Osteoblast (primary cell): Measurements from ENCODE around the gene FGD5. TPM values are rescaled to one million over a fixed set of nuclear protein-coding genes. Genes with fewer than 3 reads are reported as not detected.

ENCODE experiments used
- DNase-seq: peaks from one replicate; pipeline ENCODE4 v3.0.0; 2011; ENCODE audit warnings: low spot score, mixed read lengths; ENCODE audit not compliant: insufficient read length; ENCODE audit errors: missing footprints
- H2AFZ ChIP-seq: 2 replicates; pipeline ENCODE4 v1.6.0; 2011; ENCODE audit warnings: mild to moderate bottlenecking, low read length
- H3K27ac ChIP-seq: 2 replicates; pipeline ENCODE4 v1.5.1; 2011; ENCODE audit warnings: mild to moderate bottlenecking, low read depth, low read length, moderate library complexity
- H3K27me3 ChIP-seq: 2 replicates; pipeline ENCODE4 v1.6.0; 2012; ENCODE audit warnings: mild to moderate bottlenecking, control low read depth, inconsistent platforms, low read length, moderate library complexity; ENCODE audit not compliant: insufficient read depth
- H3K36me3 ChIP-seq: 2 replicates; pipeline ENCODE4 v1.5.1; 2011; ENCODE audit warnings: mild to moderate bottlenecking, low read length, control low read depth, moderate library complexity; ENCODE audit not compliant: insufficient read depth
- H3K4me1 ChIP-seq: 2 replicates; pipeline ENCODE4 v1.5.1; 2011; ENCODE audit warnings: mild to moderate bottlenecking, low read length, control low read depth, moderate library complexity; ENCODE audit not compliant: insufficient read depth
- H3K4me2 ChIP-seq: 2 replicates; pipeline ENCODE4 v1.6.0; 2011; ENCODE audit warnings: mild to moderate bottlenecking, low read length; ENCODE audit not compliant: insufficient read depth
- H3K4me3 ChIP-seq: fragments of 200-600 bp; sonication (generic); 3 replicates; pipeline ENCODE4 v1.5.1; 2012; ENCODE audit warnings: mild to moderate bottlenecking, low read length, inconsistent platforms; ENCODE audit not compliant: insufficient read depth
- H3K79me2 ChIP-seq: 2 replicates; pipeline ENCODE4 v1.6.0; 2012; ENCODE audit warnings: mild to moderate bottlenecking, low read length, control low read depth, inconsistent platforms; ENCODE audit not compliant: insufficient read depth
- H3K9me3 ChIP-seq: 2 replicates; pipeline ENCODE4 v1.5.1; 2011; ENCODE audit warnings: low read depth, low read length, control low read depth
- H4K20me1 ChIP-seq: 2 replicates; pipeline ENCODE4 v1.6.0; 2012; ENCODE audit warnings: mild to moderate bottlenecking, low read length, control low read depth; ENCODE audit not compliant: insufficient read depth
- CTCF ChIP-seq: IDR thresholded peaks from 2 replicates; pipeline ENCODE4 v1.5.1; 2011; ENCODE audit warnings: mild to moderate bottlenecking, low read depth, low read length, moderate library complexity; ENCODE audit errors: extremely low read depth
- total RNA-seq: library from RNA; depleted of rRNA; stranded (reverse); fragments of >200 nt; gene quantifications from 2 replicates; pipeline ENCODE4 v1.2.3, GENCODE V29; 2012

FGD5 gene
- total RNA-seq, 1 donor, result under 0.01 TPM

- H3K4me2 ChIP-seq, result no peak overlapping the region
- H2AFZ ChIP-seq, result no peak overlapping the region
- no peak for TF ChIP-seq CTCF
- no peak overlapping the region for H3K27ac ChIP-seq
- H3K4me1 ChIP-seq, result no peaks in the 10 kb centered on the region
- no peak overlapping the region for H3K4me3 ChIP-seq
- no peaks in the 10 kb centered on the region for H3K36me3 ChIP-seq
- no peaks in the 10 kb centered on the region for H3K79me2 ChIP-seq
- DNase-seq, result no peak
- no peaks in the 10 kb centered on the region for H3K27me3 ChIP-seq
- no peaks in the 10 kb centered on the region for H3K9me3 ChIP-seq
- H4K20me1 ChIP-seq, result no peaks in the 10 kb centered on the region
Observed at GRCh38 chr3:14915636-14916222, 97.0 kb downstream of the FGD5 start.

- H2AFZ ChIP-seq, result no peak overlapping the region
- H3K36me3 ChIP-seq, result no peaks in the 10 kb centered on the region
- no peaks in the 10 kb centered on the region for H3K4me1 ChIP-seq
- H3K4me3 ChIP-seq, result no peak overlapping the region
- DNase-seq, result no peak
- H4K20me1 ChIP-seq, result no peaks in the 10 kb centered on the region
- H3K27me3 ChIP-seq, result no peaks in the 10 kb centered on the region
- H3K9me3 ChIP-seq, result no peaks in the 10 kb centered on the region
- no peak overlapping the region for H3K4me2 ChIP-seq
- no peak overlapping the region for H3K27ac ChIP-seq
- no peaks in the 10 kb centered on the region for H3K79me2 ChIP-seq
- no peak for TF ChIP-seq CTCF
Observed at GRCh38 chr3:14918356-14918860, 99.6 kb downstream of the FGD5 start.

DNA sequence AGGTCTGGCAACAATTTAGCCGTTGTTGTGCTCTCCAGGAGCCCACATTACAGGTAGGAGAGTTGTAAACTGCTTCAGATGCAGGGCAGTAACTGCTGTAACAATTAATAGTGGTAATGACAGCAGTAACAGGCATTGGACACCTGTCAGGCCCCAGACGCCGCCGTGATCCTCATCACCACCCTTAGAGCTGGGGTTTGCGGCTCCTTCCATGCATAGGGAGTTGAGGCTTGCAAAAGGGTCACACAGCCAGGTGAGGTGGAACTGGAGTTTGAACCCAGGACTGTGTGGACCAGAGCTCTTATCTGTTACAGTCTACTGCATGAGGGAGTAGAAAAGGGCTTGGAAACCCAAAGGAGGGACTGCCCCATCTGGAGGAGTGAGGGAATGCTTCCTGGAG, 101.8 kb downstream of the FGD5 start:
- no peaks in the 10 kb centered on the region for H3K36me3 ChIP-seq
- TF ChIP-seq CTCF, result no peak
- H3K27ac ChIP-seq, result no peak overlapping the region
- no peaks in the 10 kb centered on the region for H3K79me2 ChIP-seq
- H2AFZ ChIP-seq, result no peak overlapping the region
- H3K4me2 ChIP-seq, result no peak overlapping the region
- no peaks in the 10 kb centered on the region for H3K4me1 ChIP-seq
- H4K20me1 ChIP-seq, result no peaks in the 10 kb centered on the region
- H3K4me3 ChIP-seq, result no peak overlapping the region
- no peaks in the 10 kb centered on the region for H3K27me3 ChIP-seq
- no peak for DNase-seq
- H3K9me3 ChIP-seq, result no peaks in the 10 kb centered on the region

DNA sequence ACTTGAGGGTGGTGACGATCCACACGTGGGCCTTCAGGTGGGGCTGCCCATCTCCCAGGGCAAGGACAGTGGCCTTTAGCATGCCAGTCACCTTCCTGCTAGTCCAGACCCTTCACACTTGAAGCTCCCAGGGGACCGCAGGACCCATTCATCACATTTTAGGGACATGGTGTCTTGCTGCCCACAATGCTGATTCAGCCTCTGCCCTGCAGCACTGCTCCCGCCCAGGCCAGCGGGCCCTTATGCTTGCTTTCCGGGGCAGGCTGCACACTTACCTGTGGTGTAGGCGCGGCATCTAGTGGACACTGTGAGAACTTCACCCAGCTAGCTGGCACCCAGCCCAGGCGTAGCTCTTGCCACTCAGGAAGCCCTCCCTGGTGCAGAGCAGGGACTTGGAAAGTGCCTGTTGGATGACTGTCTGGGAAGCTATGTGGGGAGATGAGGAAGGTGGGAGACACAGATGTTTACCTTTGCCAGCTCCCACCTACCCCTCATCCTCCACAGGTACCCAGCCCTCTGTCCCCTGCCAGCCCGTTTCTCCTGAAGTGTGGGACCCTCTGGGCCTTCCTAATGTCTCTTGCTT, 102.4 kb downstream of the FGD5 start:
- Histone ChIP-seq H3K9me3 (no peaks in the 10 kb centered on the region), H3K79me2 (no peaks in the 10 kb centered on the region), H3K27me3 (no peaks in the 10 kb centered on the region), H3K27ac (no peak overlapping the region), H2AFZ (no peak overlapping the region), H3K4me1 (no peaks in the 10 kb centered on the region), H4K20me1 (no peaks in the 10 kb centered on the region), H3K4me2 (no peak overlapping the region), H3K4me3 (no peak overlapping the region), H3K36me3 (no peaks in the 10 kb centered on the region)
- peak; percentile 91 for DNase-seq
- TF ChIP-seq CTCF, result peak; percentile 92
